GM18498 (cell line): Measurements from ENCODE around the gene NFAT5.

Experiments
- ATAC-seq: cut with Tn5 transposase; IDR thresholded peaks from one replicate; pipeline ENCODE4 v1.9.1; 2021; ENCODE audit warnings: mild to moderate bottlenecking, moderate library complexity; ENCODE audit not compliant: unreplicated experiment

The NFAT5 gene

GRCh38 chr16:69701452-69701851 lies 135.7 kb downstream of the NFAT5 start:
- no peak for ATAC-seq

GRCh38 chr16:69701866-69702265 lies 136.1 kb downstream of the NFAT5 start:
- ATAC-seq: no peak

GRCh38 chr16:69703638-69704037 lies 137.9 kb downstream of the NFAT5 start:
- ATAC-seq: no peak

GRCh38 chr16:69706256-69706974 lies 140.6 kb downstream of the NFAT5 start:
- ATAC-seq: no peak

- no peak for ATAC-seq
These were observed 141.2 kb downstream of the NFAT5 start for GRCh38 chr16:69706975-69707340.

GRCh38 chr16:69707920-69708683 lies 142.3 kb downstream of the NFAT5 start:
- no peak for ATAC-seq

- no peak for ATAC-seq
These were observed 143.8 kb downstream of the NFAT5 start for GRCh38 chr16:69709456-69710084.

- ATAC-seq: no peak
These were observed 145.5 kb downstream of the NFAT5 start for GRCh38 chr16:69711115-69711740.

- ATAC-seq: no peak
These were observed 146.5 kb downstream of the NFAT5 start for GRCh38 chr16:69712277-69712676.

- ATAC-seq: no peak
These were observed 147.3 kb downstream of the NFAT5 start for GRCh38 chr16:69712914-69713581.

- ATAC-seq: no peak
These were observed 151.3 kb downstream of the NFAT5 start for GRCh38 chr16:69717066-69717465.

GRCh38 chr16:69718111-69718764 lies 152.5 kb downstream of the NFAT5 start:
- no peak for ATAC-seq

- ATAC-seq: no peak
These were observed 155.2 kb downstream of the NFAT5 start for GRCh38 chr16:69720822-69721430.

- no peak for ATAC-seq
These were observed 155.7 kb downstream of the NFAT5 start for GRCh38 chr16:69721441-69721957.

GRCh38 chr16:69724414-69724873 lies 158.7 kb downstream of the NFAT5 start:
- no peak for ATAC-seq

- no peak for ATAC-seq
These were observed 159.3 kb downstream of the NFAT5 start for GRCh38 chr16:69724981-69725479.

GRCh38 chr16:69725480-69726312 lies 159.9 kb downstream of the NFAT5 start:
- ATAC-seq: no peak

- peak; percentile 99 for ATAC-seq
These were observed 160.7 kb downstream of the NFAT5 start, which contains the start of gene NQO1 for GRCh38 chr16:69726313-69727060. NQO1 (minus strand) TSS chr16:69726560; CDS start chr16:69726439, 121 bp downstream.
